ENCODE measurements around the gene ZNF569. TPM values are rescaled to one million over a fixed set of nuclear protein-coding genes. Genes with fewer than 3 reads are reported as not detected.

Gene ZNF569
- total and polyA plus RNA-seq, 2 of the 4 experiments (the other 2 are of a cell fraction), result 1.8 to 5.9 TPM

DNA sequence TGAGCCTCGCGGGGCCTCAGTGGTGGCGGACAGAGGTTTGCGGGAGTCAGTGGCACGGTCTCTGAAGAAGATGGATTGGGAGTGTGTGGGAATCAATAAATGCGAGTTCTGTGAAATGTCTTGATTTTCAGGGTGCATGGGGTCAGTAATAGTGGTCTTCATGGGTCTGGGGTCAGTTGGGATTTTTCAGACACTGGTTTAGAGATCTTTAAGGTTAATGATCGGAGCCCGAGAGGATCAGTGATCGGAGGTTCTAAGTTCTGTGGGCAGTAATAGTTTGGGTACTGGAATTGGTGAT lies 39.9 kb upstream of the ZNF569 start:
- H3K4ac ChIP-seq (ENCODE audit: low read depth, low read length), result peak overlapping the region; percentile 71; the same call in 1 of the 2 replicates
- DNase-seq (no peak), ATAC-seq (ENCODE audit: low read depth) (no peak)
- H2BK120ac ChIP-seq (ENCODE audit: low read depth, low read length), result no peak overlapping the region
- H3K4me2 ChIP-seq (ENCODE audit: low read depth, low read length), result peak overlapping the region; percentile 89
- no peak overlapping the region for H2BK15ac ChIP-seq (ENCODE audit: low read depth, low read length)
- H3K56ac ChIP-seq (ENCODE audit: extremely low read depth, insufficient read depth, low read length), result peak overlapping the region; percentile 3; the same call in 1 of the 2 replicates
- ChIA-PET POLR2A (ENCODE audit: unreplicated experiment) (no interaction called here), CTCF (no interaction called here)
- H3K4me1 ChIP-seq (ENCODE audit: control insufficient read depth, insufficient read depth, low read length), result no peaks in the 10 kb centered on the region
- BruUV-seq (replicated peaks), result no TSS peak
- dilution Hi-C loops (cut with HindIII; ENCODE audit: low sequenced_read_pairs, unreplicated experiment) (no loop called here), intact Hi-C loops (cut with micrococcal nuclease) (no loop called here), in situ Hi-C loops (cut with MboI; ENCODE audit: low sequenced_read_pairs) (no loop called here)
- H2AK9ac ChIP-seq (replicated peaks; ENCODE audit: low read depth, low read length, poor library complexity), result no peak overlapping the region
- H3K27ac ChIP-seq (ENCODE audit: insufficient read depth, low read length), result peak overlapping the region; percentile 77
- no peaks in the 10 kb centered on the region for H3K27me3 ChIP-seq (ENCODE audit: control insufficient read depth, insufficient read depth, low read length)
- H3K9me1 ChIP-seq (ENCODE audit: insufficient read depth, low read length), result no peaks in the 10 kb centered on the region
- peak overlapping the region; percentile 86 for H3K9ac ChIP-seq (ENCODE audit: low read depth, low read length)
- H2AFZ ChIP-seq (replicated peaks; ENCODE audit: low read length, poor library complexity), result peak overlapping the region; percentile 90
- peak overlapping the region; percentile 19 for H4K5ac ChIP-seq (ENCODE audit: low read depth, low read length)
- peak overlapping the region; percentile 18 for H4K91ac ChIP-seq (ENCODE audit: insufficient read depth, low read depth, low read length)
- 2% methylated on average over 9 of the region's 9 CpGs; no CpG with 5 or more reads in 1 of the 2 experiments for WGBS, 2 experiments (ENCODE audit: extremely low coverage in 2 of 2, insufficient read length in 1 of 2)
- H3K14ac ChIP-seq (replicated peaks; ENCODE audit: low read depth, low read length), result peak overlapping the region; percentile 43
- peaks cover 13% of the 10 kb centered on the region for H3K9me3 ChIP-seq (ENCODE audit: control insufficient read depth, insufficient read depth, low read length)
- TF ChIP-seq CEBPB (IDR thresholded peaks at IDR 0.05; ENCODE audit: low read depth, low read length) (no peak), RAD21 (IDR thresholded peaks at IDR 0.05; ENCODE audit: low read length) (no peak), POLR2A (IDR thresholded peaks at IDR 0.05; ENCODE audit: low read depth, low read length) (no peak)
- no peak overlapping the region for H2BK5ac ChIP-seq (ENCODE audit: low read depth, low read length, poor library complexity, severe bottlenecking)
- no peak overlapping the region for H2BK20ac ChIP-seq (ENCODE audit: low read depth, low read length)
- H3K79me1 ChIP-seq (ENCODE audit: low read depth in 1 of 2, low read length in 2 of 2), result no peaks in the 10 kb centered on the region
- 0 out of 2 replicates have a peak, but pooled peaks cover 2% of the 10 kb centered on the region for H3K36me3 ChIP-seq (ENCODE audit: control insufficient read depth, insufficient read depth, low read length)
- peak overlapping the region; percentile 75 for H3K4me3 ChIP-seq (ENCODE audit: insufficient read depth, low read depth, low read length)
- no peak overlapping the region for H2AK5ac ChIP-seq (ENCODE audit: low read depth, low read length)
- peak overlapping the region; percentile 88 to 92 for H4K8ac ChIP-seq (ENCODE audit: low read depth in 2 of 2, low read length in 2 of 2)
- peak overlapping the region; percentile 38; the same call in 1 of the 2 replicates for H3K18ac ChIP-seq (ENCODE audit: low read depth, low read length)
- no peaks in the 10 kb centered on the region for H4K20me1 ChIP-seq (ENCODE audit: insufficient read depth, low read length)
- no peak overlapping the region for H3K23ac ChIP-seq (ENCODE audit: low read depth, low read length)

Measured in IMR-90 (cell line).